NB4 (cell line): Measurements from ENCODE around the gene MSRB3.

Source experiments
- DNase-seq: peaks from one replicate; pipeline ENCODE4 v3.0.0; 2010; ENCODE audit warnings: low read depth
- H3K4me3 ChIP-seq: one replicate; pipeline ENCODE4 v1.5.1; 2011; ENCODE audit warnings: mild to moderate bottlenecking, low read depth, low read length, moderate library complexity
- CTCF ChIP-seq: IDR thresholded peaks from one replicate; pipeline ENCODE4 v1.5.1; 2012; ENCODE audit warnings: low read depth, low read length
- MAX ChIP-seq: IDR thresholded peaks from 2 replicates; pipeline ENCODE4 v1.6.1; 2011; ENCODE audit warnings: low read depth, low read length
- MYC ChIP-seq: IDR thresholded peaks from 2 replicates; pipeline ENCODE4 v1.6.1; 2011; ENCODE audit warnings: low read depth, low read length
- POLR2A ChIP-seq: IDR thresholded peaks from 2 replicates; pipeline ENCODE4 v1.6.1; 2011; ENCODE audit warnings: mild to moderate bottlenecking; ENCODE audit not compliant: insufficient read length; ENCODE audit errors: extremely low read depth

MSRB3 gene

GRCh38 chr12:65420941-65421340 is 142.5 kb downstream of the MSRB3 start:
- no peak for DNase-seq
- TF ChIP-seq CTCF, result no peak
- TF ChIP-seq POLR2A, result no peak
- no peak for TF ChIP-seq MAX
- TF ChIP-seq MYC, result no peak
- no peak overlapping the region for H3K4me3 ChIP-seq

GRCh38 chr12:65427646-65428045 is 149.2 kb downstream of the MSRB3 start:
- DNase-seq, result no peak
- no peak overlapping the region for H3K4me3 ChIP-seq
- TF ChIP-seq MYC (no peak), CTCF (no peak), POLR2A (no peak), MAX (no peak)

GRCh38 chr12:65430006-65430405 is 151.5 kb downstream of the MSRB3 start:
- H3K4me3 ChIP-seq, result no peak overlapping the region
- no peak for DNase-seq
- no peak for TF ChIP-seq MYC
- TF ChIP-seq CTCF, result no peak
- TF ChIP-seq MAX, result no peak
- no peak for TF ChIP-seq POLR2A

- no peak for DNase-seq
- TF ChIP-seq MAX (no peak), CTCF (no peak), MYC (no peak), POLR2A (no peak)
- H3K4me3 ChIP-seq, result no peak overlapping the region
Measured at GRCh38 chr12:65430571-65431306, 152.3 kb downstream of the MSRB3 start.

- DNase-seq, result no peak
- TF ChIP-seq CTCF (no peak), MAX (no peak), MYC (no peak), POLR2A (no peak)
- H3K4me3 ChIP-seq, result no peak overlapping the region
Measured at GRCh38 chr12:65432114-65432513, 153.6 kb downstream of the MSRB3 start.

GRCh38 chr12:65432651-65433050 is 154.2 kb downstream of the MSRB3 start:
- TF ChIP-seq MYC, result no peak
- TF ChIP-seq MAX, result no peak
- no peak for TF ChIP-seq POLR2A
- no peak for TF ChIP-seq CTCF
- no peak overlapping the region for H3K4me3 ChIP-seq
- no peak for DNase-seq
